NCI-H1092 treated with DMSO at 0.1 percent for 48 hours (cell line): ENCODE measurements around the gene DST.
"Not testable (repeated sequence)": the region's sequence is repeated elsewhere in the genome, so short reads cannot be mapped to it uniquely, and the experiment has no call there.

Source experiments
- DNase-seq: peaks from one replicate; lab custom pipeline; 2025; lab: John Stamatoyannopoulos, UW

DST gene

DNA sequence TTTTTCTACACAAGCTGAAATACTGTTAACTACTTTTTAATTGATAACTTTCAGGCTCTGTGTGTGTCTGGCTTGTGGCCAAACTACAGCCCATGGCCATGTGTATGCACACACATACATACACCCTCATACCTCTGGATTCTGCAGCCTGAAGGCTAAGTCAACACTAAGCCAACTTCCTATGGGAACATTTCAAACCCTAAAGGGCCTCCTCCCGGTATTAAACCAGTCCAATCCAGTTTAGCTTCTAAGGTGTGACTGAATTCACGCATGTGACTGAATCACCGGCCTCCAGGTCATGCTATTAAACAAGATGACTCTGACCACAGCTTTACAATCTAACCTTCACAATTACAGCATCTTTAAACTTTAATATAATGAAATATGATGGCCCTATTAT, 20.7 kb upstream of the DST start:
- DNase-seq: no peak

DNA sequence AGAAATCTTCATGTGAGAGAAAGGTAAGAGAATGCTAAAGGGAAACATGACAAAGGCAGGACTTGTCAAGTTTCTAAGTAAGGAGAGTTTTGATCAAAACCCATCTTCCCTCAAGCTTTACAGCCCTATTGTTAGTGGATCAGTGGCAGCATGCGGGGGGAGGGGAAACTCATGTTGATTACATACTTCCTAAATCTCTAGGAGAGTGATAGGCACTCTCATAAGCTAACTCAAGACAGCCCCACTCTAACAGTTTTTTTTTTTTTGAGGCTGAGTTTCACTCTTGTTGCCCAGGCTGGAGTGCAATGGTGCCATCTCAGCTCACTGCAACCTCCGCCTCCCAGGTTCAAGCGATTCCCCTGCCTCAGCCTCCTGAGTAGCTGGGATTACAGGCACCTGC, 18.6 kb upstream of the DST start:
- DNase-seq: not testable (repeated sequence)

DNA sequence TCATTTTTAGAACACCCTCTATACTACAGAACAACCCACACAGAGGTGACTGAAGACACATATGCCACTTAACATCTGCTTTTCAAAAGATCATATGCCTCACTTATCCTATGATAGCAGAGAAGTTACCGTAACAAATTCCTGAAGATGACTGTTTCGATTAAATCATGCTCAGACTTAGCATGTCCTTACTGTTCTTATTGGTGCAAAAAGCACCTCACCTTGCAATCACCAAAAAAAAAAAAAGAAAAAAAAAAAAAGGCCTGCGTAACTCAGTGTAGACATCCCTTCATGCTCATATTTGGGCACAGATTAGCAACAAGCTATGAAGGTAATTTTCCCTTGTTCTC, 17.7 kb upstream of the DST start:
- no peak for DNase-seq

DNA sequence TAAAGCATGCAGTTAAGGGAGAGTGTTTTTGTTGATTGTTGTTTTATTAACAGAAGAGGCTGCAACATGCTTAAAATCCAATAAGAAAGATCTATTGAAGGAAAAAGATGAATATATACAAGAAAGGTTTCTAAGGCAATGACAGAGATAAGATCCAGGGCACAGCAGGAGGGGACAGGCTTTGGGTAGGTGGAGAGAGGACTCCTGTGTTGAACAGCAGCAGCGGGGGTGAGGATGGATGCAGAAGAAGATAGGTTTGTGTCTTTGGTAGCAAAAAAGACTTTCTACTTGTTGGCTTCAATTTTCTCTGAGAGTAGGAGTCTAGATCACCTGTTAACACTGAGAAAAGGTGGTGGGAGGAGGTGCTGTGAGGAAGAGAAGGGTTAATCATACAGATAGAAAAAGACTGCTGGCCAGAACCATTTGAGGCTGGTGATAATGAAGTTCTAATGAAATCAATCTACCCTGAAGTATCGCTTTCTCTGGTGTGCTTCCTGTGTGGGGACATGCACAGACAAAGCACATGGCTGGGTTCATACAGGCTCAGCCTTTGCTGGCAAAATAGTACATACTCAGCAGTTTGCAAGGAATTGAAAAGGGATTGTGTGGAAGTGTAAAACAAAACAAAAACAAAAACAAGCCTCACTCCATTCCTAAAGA, 17.2 kb upstream of the DST start:
- DNase-seq: no peak

DNA sequence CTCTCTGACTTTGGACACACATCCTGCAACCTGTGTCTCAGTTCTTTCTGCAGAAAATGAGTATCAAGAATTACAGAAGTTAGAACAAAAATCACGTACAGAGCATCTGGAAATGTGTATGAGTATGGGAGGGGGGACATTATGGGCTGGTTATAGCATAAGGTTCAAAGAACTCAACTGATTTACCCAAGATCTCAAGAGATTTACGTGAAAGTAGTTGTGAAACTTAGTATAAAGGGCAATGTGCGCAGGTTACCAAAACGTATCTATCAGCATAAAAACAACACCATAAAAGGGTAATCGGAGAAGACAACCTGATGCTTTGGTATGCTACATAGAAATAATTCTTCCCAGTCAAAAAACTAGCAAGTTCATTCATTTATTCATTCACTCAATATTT, 15.6 kb upstream of the DST start:
- no peak for DNase-seq

DNA sequence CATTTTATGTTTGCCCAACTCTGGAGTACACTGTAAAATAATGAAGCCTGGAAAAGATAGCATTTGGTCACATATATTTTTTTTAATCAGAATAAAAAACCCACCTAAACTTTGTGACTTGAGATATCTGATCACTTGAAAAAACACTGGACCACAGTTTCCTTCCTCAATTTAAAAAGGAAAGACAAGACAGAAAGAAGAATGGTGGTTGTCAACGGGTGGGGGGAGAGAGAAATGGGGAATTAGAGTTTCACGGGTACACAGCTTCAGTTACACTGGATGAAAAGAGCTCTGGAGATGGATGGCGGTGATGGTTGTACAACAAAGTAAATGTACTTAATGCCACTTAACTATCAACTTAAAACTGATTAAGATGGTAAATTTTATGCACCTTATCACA, 14.7 kb upstream of the DST start:
- no peak for DNase-seq

DNA sequence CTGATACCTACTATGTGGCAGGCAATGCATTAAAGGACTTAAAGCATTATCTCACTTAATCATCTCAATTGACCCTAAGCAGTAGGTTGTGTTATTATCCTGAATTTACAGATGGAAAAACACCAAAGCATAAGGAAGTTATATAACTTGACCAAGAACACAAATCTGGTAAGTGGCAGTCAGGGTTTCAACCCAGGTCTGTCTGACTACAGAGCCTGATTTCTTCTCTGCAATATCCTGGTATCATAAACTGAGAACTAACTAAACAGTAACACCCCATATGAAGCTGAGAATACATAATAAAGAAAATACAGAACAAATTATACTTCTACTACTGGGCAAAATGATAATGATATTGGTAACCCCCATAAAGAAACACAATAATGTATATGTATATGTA, 13.8 kb upstream of the DST start:
- no peak for DNase-seq

DNA sequence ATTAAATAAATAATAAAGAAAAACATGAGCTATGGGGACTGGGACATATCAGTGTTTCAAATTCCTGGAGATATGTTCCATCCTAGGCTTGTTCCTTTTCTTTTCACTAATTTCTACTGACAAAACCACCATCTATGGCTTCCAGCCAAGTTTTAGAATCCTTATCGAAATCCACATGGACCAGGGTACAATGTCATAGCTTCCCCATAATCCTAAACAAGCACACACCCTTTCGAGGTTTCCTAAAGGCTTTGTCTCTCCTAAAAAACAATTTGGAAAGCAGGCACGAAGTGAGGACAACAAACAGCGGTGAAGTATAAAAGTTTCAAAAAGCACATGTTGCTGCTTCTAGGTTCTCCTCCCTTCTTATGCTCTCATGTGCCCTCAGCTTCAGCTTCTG, 13.3 kb upstream of the DST start:
- no peak for DNase-seq

DNA sequence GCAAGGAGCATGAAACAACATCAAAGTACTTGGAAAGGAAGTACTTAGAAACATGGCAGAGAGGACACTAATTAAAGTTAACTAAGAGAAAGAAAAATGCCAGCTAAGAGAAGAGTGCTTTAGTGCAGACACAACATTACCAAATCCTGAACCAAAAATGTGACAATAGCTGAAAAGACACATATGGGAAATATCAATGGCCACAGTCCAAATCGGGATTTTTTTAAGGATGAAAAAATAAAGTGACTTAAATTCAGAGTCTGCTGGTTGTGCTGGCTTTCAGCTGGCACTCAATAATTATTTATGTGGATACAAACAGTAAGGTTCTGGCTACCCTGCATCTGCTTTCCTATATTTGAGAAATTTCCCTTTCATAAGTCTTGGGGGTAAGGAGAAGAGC, 12.6 kb upstream of the DST start:
- no peak for DNase-seq

DNA sequence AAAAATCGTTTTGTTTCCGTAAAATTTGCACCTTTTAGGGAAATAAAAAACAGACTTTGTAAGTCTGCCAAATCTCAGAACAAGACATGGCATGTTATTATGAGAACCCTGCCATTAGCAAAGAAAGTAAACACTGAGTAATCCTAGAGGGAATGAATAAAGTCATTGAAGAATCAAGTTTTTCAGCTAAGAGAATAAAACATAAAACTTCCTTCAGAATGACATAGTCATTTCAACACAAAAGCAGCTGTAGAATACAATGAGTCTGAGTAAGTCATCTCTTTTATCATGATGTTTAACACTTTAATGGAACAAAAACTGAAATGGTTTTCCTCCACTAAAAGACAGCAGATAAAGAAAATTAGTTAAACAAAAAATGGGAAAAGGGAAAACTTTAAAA, 10.3 kb upstream of the DST start:
- no peak for DNase-seq

DNA sequence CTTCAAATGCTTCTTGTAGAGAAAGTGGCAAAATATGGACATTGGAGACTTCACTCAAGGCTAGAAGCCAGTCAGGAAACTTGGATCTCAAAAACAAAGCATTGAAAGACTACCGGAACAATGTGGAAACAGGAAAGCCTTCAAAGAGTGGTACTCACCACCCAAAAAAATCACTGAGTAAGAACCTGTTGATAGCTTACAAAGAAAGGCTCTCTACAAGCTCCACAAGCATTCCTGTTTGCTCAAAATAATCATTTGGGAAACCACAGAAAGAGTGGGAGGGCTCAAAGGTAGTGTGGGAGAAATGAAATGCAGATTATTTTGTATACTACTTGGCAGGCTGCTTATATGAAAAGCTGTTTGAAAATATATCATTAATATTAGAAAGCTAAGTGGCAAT, 9.5 kb upstream of the DST start:
- DNase-seq: no peak

DNA sequence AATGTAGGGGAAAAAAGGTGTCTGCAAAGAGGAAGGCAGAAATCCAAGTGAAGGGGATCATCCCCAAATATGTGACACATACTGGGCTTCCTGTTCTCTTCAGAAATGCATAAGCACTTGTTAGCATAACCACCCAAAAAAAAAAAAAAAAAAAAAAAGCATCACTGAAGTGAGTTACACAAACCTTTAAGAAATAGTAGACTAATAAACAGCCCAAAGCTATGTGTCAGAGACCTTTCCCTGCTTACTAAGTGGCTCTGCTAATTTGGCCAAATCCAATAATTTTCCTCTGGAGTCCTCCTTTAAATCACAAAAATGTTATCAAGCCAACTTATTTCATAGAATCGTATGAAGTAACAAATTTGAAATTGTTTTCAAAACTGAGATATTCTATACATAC, 7.5 kb upstream of the DST start:
- no peak for DNase-seq

DNA sequence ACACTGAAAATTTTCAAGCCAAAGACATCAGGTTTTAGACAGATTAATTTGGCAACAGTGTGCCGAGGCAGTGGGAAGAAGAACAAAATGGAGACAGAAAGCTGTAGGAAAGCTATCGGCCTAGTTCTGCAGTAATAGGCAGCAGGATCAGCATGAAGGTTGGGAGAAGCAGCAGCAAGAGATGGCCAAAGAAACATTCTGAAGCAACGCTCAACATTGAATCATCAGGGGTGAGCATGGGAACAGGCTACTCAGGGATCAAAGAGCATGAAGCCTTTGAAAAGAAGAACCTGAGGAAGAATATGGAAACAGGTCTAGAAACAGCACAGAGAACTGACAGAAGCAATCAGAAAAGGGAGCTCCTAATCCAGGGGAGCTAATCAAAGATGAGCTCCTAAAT, 7.1 kb upstream of the DST start:
- DNase-seq: no peak

DNA sequence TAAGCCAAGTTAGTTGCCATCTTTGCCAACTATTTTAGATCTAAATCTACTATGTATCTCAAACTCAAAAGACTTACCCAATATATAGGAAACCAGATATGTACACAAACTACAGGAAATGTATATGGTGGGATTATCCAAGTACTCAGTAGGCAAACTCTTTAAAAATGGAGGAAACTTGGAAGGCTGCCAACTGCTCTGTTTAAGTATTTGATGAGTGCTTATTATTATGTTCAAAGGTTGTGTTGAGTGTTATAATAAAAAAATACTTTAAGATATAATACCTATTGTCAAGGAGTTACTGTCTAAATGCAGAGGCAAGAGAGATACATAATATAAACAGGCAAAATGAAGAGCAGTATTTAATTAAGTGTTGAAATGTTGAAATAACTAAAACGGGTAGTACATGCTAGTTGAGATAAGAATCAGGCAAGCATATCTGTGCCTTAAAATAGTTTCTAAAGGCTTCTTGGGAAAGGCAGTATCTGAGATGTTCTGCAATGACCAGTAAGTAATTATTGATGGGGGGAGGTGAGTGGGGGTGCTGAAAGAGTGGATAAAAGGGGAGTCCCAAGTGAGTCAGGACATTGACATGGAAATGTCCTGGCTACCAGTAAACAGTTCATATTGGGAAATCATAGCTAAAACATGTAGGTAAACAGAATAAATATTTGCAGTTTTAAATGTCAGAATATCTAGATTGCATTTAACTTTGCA, 6.5 kb upstream of the DST start:
- DNase-seq: peak; percentile 59

DNA sequence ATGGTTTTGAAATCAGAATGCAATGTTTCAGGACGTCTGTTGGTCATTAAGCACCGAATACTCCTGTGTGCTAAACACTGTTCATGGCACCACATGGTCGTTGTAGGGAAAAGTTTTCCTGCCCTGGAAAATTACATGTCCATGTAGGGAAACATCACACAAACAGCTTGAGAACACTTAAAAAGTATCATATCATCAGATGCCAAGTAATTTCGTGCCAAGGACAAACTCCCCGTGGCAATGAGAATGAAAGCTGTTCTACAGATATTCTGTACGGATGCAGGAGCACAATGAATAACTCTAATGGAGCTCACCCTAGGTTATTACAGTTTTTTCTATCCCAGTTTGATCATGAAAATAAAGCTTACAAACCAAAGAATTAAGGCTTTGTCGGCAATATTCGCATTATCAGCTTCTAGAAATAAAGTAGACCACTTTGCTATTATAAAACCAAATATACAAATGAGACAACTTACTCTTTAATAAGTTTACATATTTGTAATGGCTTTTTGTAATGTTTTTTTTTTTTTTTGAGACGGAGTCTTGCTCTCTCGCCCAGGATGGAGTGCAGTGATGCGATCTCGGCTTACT, 4.6 kb upstream of the DST start:
- no peak for DNase-seq

DNA sequence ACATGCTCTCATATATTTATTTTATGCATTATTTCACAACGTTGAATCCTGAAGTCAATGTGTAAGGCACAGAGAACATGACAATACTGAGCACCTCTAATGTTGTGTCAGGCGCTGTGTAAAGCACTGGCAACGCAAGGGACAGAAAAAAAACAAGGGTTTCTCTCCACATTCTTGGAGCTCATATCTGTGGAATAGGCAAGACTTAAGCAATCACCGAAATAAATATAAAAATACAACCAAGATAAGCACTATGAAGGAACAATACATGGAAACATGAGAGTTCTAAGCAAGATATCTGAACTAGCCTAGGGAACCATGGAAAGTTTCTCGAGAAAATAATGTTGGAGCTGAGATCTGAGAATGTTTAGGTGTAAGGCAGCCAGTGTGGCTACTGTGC, 1.7 kb upstream of the DST start:
- no peak for DNase-seq

DNA sequence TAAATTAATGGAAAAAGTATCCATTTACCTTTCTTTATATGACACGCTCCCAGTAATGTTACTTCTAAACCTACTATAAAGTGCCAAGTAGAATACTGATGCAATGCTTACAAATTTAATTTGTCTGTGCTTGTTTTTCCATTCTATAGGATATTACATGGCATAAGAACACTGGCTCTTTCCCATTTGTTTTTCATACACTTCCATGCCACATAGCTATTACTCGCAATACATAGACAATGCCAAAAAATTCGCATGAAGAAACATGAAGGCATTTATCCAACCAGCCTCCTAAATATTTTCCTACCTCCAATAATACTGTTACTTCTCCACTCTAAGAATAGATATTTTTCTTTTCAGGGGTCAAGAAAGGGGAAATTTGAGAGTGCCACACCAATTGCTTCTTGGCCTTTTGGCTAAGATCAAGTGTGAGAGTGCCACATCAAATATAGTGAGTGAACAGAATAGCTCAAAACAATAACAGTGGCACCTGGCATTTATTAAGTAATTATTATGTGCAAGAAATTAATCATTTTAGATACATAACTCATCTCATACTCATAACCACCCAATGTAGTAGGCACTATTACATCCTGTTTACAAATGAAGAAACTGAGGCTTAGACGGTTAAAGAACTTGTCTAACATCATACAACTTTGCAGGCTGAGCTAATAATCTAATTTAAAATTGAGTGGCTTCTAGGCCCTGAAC, 845 bp upstream of the DST start:
- no peak for DNase-seq

DNA sequence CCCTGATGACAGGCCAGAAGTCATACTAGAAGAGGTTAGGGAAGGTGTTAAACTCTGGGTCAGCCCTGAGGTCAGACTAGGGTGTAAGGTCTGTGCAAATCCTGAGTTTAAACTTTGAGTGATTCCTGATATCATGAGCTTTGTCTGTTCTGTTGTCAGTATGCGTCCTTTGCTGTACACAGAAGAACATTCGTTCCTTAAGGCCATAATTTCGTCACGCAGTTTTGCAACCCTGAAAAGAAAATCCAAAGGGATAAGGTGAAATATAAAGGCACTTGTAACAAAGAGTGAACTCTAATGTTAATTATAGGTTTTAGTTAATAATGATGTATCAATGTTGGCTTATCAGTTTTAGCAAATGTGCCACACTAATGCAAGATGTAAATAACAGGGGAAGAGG, 2.3 kb downstream of the DST start:
- no peak for DNase-seq

DNA sequence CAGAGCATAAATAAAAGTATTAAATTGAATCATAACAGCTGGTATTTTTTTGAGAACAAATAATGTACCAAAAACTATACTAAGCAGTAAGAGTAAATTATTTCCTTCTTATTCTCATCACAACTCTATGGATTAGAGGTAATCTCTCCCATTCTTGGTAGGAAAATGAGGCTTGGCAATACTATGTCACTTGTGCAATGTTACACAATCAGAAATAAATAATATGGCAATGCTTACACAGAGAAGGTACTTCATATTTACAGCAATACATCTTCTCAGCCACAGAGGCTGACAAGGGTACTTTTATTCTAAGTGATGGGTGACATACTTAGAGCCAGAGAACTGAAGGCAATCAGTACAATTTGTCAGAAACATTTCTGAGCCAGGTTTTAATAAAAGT, 3.9 kb downstream of the DST start:
- no peak for DNase-seq

DNA sequence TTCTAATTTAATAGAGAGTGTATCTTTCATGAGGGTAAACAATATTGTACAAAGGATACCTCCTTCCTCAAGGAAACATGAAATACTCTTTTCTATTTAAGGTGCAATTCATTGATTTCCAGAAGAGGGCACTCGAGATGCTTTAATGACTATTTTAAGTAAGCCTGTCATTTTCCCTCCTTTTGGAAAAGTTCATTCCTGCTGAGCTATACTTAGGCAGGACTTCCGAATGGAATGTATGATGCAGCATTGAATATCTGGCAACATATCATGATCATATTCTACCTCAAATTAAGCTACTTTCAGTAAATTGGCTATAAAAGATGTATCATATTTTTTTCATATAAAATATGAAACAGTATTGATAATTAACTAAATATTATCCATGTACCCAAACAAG, 5.0 kb downstream of the DST start:
- peak; percentile 5 for DNase-seq

DNA sequence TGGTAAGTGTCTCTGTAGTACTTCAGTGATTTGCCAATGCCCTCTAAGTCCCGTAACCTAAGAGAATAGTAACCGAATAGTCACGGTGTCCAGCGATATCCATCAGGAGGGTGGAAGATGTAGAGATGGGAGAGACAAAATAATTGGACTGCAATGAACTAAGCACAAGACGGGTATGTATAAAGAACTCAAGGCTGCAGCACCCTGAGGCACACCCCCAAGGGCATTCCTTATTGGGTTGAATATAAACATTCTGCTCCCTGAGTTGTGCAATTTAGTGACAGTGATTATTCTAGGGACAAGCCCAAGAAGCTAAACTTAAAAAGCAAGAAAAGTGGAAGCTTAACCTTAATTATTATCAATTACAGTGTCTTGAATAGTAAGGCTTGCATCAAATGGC, 14.6 kb downstream of the DST start:
- DNase-seq: no peak

DNA sequence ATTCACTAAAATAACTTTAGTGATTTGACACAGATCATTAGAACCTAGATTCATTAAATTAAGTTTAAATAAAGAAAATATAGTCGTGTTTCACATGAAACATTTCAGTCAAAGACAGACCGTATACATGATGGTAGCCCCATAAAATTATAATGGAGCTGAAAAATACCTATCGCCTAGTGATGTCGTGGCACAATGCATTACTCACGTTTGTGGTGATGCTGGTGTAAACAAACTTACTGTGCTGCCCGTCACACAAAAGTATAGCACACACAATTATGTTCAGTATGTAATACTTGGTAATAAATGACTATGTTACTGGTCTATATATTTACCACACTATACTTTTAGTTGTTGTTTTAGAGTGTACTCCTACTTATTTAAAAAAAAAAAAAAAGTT, 17.3 kb downstream of the DST start:
- DNase-seq: no peak

DNA sequence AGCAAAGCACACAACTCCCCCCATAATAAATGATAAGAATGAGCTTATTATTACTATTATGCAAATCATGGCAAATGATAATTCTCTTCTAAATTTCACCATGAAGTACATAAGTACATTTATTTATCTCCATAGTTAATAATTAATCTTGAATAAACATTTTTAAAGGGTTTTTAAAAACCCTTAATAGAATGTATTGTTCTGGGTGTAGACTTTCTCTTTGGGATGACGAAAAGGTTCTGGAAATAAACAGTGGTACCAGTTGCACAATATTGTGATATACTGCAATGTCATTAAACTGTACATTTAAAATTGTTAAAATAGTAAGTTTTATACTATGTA, 18.0 kb downstream of the DST start:
- no peak for DNase-seq
